Thoracic aorta (tissue), 2 donors: Measurements from ENCODE around the gene LRRC8D. TPM values are rescaled to one million over a fixed set of nuclear protein-coding genes. Genes with fewer than 3 reads are reported as not detected.

Experiments
- ATAC-seq: fragments of 150-250 bp; one replicate; pipeline ENCODE4 v1.8.0; 2017; ENCODE audit warnings: low read depth; ENCODE audit not compliant: insufficient number of reproducible peaks, low FRiP score
- DNase-seq: peaks from one replicate; pipeline ENCODE4 v3.0.0-alpha.2; 2020; ENCODE audit warnings: low spot score
- H3K27ac ChIP-seq, 2 donors: fragments of 200-600 bp; sonication (generic); 1 replicate in 1 of 2; 2 replicates in 1 of 2; pipeline ENCODE4 v1.5.1; 2016; ENCODE audit warnings: mild to moderate bottlenecking in 2 of 2, moderate library complexity in 2 of 2
- H3K27me3 ChIP-seq: fragments of 200-600 bp; sonication (generic); replicated peaks from 2 replicates; pipeline ENCODE4 v1.6.0; 2016; ENCODE audit warnings: mild to moderate bottlenecking; ENCODE audit not compliant: insufficient read depth
- H3K36me3 ChIP-seq: fragments of 200-600 bp; sonication (generic); one replicate; pipeline ENCODE4 v1.5.1; 2016
- H3K4me1 ChIP-seq, 2 donors: fragments of 200-600 bp; sonication (generic); 1 replicate in 1 of 2; 2 replicates in 1 of 2; pipeline versions ENCODE4 v1.5.1 to v1.6.0; 2016; ENCODE audit warnings: low read depth in 2 of 2, mild to moderate bottlenecking in 1 of 2; ENCODE audit not compliant: control insufficient read depth in 1 of 2
- H3K4me3 ChIP-seq: fragments of 200-600 bp; sonication (generic); 2 replicates; pipeline ENCODE4 v1.5.1; 2016; ENCODE audit warnings: mild to moderate bottlenecking
- H3K9me3 ChIP-seq: fragments of 200-600 bp; sonication (generic); 2 replicates; pipeline ENCODE4 v1.5.1; 2016
- total RNA-seq, 2 donors: library from RNA; depleted of rRNA; stranded (reverse); fragments of >200 nt; gene quantifications; one replicate each; pipeline versions ENCODE4 v1.1.0 to v1.2.3, GENCODE V29; 2016
- TF ChIP-seq, protein P1 (sequence below): fragments of 200-600 bp; sonication (generic); IDR thresholded peaks from one replicate; pipeline ENCODE4 v1.5.1; 2019; ENCODE audit warnings: antibody characterized with exemption

LRRC8D gene
- total RNA-seq, 2 donors from 2014 or later, result 8.8 to 10.7 TPM

DNA sequence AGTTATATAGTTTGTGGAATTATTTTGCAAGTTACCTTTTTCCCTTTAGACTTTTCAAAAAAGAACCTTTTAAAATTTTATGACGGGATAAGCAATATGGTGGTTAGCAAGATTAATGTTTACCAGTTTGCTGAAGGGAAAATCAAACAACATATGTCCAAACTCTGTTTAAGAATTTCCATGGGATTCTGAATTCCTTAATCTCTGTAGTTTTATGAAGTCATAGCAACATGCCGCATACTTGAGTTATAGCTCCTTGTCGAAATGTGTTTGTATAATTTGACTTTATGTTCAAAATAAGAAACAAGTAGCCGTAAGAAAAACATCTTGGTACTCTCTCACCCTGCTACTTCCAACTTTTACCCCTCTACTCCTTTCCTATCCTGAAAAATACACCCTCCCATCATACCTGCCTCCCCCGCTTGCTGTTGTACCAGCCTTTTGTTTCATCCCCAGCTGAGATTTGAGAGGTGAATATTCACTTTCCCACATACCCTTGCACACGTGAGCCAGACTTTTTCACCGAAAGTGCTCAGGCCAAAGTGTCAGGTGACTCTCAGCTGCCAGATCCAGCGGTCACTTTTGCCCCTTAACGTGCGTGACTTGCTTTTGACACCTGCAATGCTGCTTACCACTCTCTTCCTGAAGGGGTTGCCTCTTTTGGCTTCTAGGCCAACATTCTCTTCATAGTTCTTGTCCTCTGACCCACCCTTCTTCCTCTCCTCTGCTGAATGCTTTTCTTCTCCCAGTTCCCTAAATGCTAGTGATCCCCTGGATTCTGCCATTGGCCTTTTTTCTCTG lies 90.6 kb downstream of the LRRC8D start:
- Histone ChIP-seq H3K27ac (no peak overlapping the region), H3K9me3 (no peaks in the 10 kb centered on the region), H3K4me3 (no peak overlapping the region), H3K27me3 (no peaks in the 10 kb centered on the region), H3K4me1 (peaks cover 10 to 12% of the 10 kb centered on the region in 2 donors), H3K36me3 (no peaks in the 10 kb centered on the region)
- DNase-seq (no peak), ATAC-seq (no peak)
- TF ChIP-seq, protein P1, sequence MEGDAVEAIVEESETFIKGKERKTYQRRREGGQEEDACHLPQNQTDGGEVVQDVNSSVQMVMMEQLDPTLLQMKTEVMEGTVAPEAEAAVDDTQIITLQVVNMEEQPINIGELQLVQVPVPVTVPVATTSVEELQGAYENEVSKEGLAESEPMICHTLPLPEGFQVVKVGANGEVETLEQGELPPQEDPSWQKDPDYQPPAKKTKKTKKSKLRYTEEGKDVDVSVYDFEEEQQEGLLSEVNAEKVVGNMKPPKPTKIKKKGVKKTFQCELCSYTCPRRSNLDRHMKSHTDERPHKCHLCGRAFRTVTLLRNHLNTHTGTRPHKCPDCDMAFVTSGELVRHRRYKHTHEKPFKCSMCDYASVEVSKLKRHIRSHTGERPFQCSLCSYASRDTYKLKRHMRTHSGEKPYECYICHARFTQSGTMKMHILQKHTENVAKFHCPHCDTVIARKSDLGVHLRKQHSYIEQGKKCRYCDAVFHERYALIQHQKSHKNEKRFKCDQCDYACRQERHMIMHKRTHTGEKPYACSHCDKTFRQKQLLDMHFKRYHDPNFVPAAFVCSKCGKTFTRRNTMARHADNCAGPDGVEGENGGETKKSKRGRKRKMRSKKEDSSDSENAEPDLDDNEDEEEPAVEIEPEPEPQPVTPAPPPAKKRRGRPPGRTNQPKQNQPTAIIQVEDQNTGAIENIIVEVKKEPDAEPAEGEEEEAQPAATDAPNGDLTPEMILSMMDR, result no peak

DNA sequence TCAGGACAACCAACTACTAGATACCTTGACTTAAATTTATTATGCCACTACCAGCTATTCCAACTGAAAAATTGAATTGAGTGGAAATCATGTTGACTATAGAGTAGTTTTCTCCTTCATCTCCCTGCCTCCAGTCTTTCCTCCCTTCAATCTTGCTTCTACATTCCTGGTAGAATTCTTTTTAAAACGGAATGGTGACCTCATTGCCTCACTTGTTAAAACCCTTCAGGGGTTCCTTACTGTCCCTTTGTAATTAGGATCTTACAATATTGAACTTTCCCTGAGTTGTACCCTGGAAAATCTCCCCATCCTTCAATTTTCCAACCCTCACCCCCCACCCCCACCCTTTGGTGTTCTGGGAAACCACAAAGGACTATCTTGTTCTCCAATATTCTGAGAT lies 91.2 kb downstream of the LRRC8D start:
- TF ChIP-seq, protein P1, result no peak
- Histone ChIP-seq H3K27me3 (no peaks in the 10 kb centered on the region), H3K27ac (no peak overlapping the region), H3K4me3 (no peak overlapping the region), H3K9me3 (no peaks in the 10 kb centered on the region), H3K36me3 (no peaks in the 10 kb centered on the region), H3K4me1 (peaks cover 4 to 6% of the 10 kb centered on the region in 2 donors)
- ATAC-seq, result no peak
- no peak for DNase-seq

DNA sequence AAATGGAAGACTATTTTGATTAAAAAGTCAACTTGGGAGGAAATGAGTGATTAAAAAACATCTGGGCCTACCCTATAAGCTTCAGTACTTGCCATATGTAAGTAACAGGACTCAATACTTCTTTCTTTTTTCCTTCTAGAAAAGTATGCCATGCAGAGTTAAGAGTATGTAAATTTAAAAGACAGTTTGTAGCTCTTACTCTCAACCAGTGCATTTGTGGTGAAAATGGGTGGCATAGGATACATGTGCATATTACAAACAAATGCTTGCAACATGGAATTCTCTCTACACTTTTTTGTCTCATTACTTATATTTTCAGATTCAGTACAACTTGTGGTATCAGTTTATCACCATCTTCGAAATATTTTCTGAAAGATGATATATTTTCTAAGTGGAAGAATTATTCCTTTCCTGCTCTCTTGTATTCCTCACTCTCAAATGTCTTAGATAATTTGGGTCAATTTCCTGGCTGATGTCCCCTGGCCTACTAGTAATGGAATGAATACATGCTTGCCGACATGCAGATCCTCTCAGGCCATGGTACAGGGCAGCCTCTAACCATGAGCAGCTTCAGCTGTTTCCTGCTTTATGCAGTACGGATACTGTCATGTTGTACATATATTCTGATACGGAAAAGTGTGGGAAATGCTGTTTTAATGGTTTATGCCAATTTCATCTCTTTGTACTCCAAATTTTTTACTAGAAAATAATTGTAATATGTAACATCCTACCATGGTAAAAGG lies 92.7 kb downstream of the LRRC8D start:
- ATAC-seq (no peak), DNase-seq (no peak)
- no peaks in the 10 kb centered on the region for H3K27me3 ChIP-seq
- TF ChIP-seq, protein P1, result no peak
- no peak overlapping the region for H3K27ac ChIP-seq
- H3K4me3 ChIP-seq, result no peak overlapping the region
- H3K36me3 ChIP-seq, result no peaks in the 10 kb centered on the region
- H3K9me3 ChIP-seq, result no peaks in the 10 kb centered on the region
- peaks cover 3 to 4% of the 10 kb centered on the region in 2 donors for H3K4me1 ChIP-seq

DNA sequence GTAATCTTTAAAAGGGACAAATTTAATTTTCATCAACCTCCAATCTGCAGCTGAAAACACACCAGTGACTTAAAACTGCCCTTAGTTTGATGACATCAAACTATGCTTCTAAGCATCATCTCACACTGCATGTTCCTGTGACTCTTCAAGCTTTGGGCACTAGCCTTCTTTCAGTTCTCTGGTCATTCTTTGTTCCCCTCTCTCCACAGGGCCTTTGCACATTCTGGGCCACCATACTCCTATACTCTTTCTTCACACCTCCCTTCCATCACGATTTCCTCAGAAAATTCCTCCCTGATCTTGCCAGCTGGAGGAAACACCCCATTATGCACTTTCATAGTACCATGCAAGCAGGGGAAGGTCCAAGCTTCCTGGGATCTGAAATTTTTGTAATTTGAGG lies 96.5 kb downstream of the LRRC8D start:
- no peak overlapping the region for H3K4me3 ChIP-seq
- DNase-seq (no peak), ATAC-seq (no peak)
- no peaks in the 10 kb centered on the region for H3K36me3 ChIP-seq
- H3K27ac ChIP-seq, result no peak overlapping the region
- H3K4me1 ChIP-seq, result no peaks in the 10 kb centered on the region
- H3K9me3 ChIP-seq, result no peaks in the 10 kb centered on the region
- TF ChIP-seq, protein P1, result no peak
- no peaks in the 10 kb centered on the region for H3K27me3 ChIP-seq

DNA sequence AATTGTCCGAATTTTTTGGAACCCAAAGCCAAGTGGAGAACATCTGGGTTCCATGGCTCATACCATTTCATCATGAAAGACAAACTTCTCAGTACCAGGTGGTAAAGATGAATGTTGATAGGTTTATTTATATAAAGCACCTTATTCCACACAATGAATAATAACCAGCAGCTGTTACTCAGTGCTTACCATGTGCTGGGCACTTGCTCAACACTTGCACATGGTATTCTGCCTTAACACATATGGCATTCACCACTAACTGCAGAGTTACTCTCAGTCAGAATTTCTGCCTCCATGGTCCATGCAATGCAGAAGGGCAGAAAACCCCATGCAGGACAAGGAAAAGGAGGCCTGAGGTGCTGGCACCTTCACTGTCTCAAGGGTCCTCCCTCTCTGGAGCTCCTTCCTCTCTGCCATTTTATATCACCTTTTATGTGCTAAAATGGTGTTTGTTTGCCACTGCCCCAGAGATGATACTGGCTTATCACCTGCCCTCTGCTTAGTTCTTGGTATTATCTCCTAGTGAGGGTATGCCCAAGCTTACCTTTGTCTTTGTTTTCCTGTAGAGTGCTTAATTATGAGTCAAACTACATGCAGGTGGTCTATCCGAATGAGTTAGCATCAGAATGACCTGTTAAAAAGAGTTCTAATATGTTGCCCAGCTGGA lies 97.4 kb downstream of the LRRC8D start:
- no peak overlapping the region for H3K4me3 ChIP-seq
- TF ChIP-seq, protein P1, result no peak
- no peak overlapping the region for H3K27ac ChIP-seq
- DNase-seq (no peak), ATAC-seq (no peak)
- no peaks in the 10 kb centered on the region for H3K27me3 ChIP-seq
- no peaks in the 10 kb centered on the region for H3K4me1 ChIP-seq
- H3K9me3 ChIP-seq, result no peaks in the 10 kb centered on the region
- H3K36me3 ChIP-seq, result no peaks in the 10 kb centered on the region
